ENCODE results near the gene IMMP2L.

DNA sequence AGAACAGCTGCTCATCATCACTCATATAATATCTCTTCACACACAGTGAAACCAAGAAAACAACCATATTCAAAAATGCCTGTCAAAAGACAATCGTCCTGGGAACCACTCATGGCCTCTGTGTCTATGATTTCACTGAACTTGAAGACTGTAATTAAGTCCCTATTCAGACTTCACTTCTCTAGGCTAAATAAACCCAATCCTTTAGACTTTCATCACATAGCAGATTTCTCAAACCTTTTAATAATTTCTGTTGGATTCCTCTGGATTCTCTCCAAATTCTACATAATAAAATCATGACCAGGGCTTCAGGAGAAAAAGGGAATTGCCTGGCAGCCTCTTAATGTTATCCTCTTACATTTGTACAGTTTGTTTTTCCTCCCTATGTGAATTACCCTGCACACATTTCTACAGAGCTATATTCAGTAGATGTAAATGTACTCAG lies 270.2 kb downstream of the IMMP2L start:
- no peak for TF ChIP-seq CTCF (IDR thresholded peaks at IDR 0.05)
- no peak for TF ChIP-seq POLR2A (IDR thresholded peaks at IDR 0.05)

Data from right lobe of liver (tissue), 4 donors.